Activated CD4-positive, CD25-positive, alpha-beta regulatory T cell treated with anti-CD3 and anti-CD28 coated beads, Interleukin-2, amount 50 U/mL, for 72 hours (primary cell): ENCODE measurements around the gene FAM193A.
"Not testable (repeated sequence)": the region's sequence is repeated elsewhere in the genome, so short reads cannot be mapped to it uniquely, and the experiment has no call there.

Experiments
- DNase-seq: peaks from one replicate; pipeline ENCODE4 v3.0.0; 2021

The FAM193A gene

DNA sequence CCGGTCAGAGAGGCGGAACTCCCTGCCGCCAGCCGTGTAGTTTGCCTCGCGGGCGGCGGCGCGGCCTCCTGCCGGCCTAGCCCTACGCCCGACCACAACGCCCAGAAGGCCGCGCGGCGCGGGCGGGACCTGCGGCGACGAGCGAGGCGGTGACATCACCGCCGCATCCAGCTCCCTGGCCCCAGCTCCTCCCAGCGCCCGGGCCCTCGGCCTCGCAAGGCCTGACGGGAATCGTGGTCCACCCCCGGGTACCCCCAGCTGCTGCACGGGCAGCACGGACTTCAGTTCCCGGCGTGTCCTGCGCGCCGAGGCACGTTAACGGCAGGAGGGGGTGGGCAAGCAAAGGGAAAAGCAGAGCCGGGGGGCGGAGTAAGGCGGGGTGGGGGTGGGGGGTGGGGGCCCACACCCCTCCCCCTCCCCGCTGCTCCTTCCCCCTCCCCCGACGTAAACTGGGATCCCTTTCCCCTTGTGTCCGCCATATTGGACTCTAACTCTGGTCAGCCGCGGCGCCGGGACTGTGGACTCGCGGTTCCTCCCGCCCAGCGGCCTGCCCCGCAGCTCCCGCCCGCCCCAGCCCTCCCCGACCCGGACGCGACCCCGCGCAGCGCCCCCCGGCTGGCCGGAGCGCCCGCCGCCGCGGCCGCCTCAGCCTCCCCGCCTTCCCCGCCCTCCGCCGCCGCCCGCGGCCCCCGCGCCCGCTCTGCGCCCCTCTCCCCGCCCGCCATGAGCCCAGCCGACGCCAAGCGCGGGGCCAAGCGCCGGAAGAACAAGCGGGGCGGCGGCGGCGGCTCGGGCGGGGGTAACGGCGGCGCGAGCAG lies at the start of gene FAM193A:
TSS of gene FAM193A (plus strand) at position 455 of the 818 bp plus-strand sequence. CDS start at position 724, 269 bp downstream.
- peak; percentile 97 for DNase-seq

DNA sequence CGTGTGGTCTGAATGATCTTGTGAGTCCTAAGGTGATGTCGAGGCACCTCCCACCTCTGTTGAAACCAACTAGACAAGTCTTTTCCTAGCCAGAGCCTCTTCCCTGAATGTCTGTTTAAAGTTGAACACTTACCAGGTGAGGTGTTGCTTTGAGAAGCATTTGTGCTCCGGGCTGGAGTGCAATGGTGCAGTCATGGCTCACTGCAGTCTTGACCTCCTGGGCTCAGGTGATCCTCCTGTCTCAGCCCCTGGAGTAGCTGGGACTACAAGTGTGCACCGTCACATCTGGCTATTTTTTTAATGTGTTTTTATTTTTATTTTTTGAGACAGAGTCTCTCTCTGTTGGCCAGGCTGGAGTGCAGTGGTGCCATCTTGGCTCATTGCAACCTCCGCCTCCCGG lies 49.5 kb upstream of the FAM193A start:
- DNase-seq, result no peak

- no peak for DNase-seq
Observed at GRCh38 chr4:2487632-2488031, 48.8 kb upstream of the FAM193A start.

- DNase-seq, result no peak
Observed at GRCh38 chr4:2489081-2489805, 47.2 kb upstream of the FAM193A start.

DNA sequence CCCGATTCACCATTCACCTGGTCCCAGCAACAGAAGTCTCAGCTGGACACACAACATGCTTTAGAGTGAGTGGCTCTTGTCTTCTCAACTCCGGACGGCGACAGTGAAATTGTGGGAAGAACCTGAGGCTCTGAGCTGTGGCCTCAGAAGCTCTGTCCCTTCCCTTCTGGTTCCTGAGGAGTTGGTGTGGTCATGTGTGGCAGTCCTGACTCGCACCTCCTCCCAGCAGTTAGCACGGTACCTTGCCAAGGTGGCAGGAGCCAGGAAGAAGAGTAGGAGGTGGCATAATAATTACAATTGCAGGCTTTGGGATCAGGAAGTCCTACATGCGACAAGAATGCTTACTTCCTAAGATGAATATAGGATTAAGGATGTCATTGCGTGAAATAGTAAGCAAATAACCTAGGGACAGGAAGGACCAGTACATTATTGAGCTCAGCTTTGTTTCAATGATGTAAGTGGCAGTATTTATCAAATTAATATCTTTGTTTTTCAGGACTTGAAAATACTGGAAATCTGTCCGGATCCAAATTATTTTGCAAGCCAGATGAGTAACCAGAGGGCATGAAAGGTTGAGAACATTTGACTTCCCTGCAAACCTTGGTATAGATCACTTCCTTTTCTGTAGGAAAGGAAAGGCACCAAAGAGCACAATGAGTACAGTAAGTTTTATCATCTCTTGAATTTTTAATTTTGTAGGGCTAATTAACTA lies 46.5 kb upstream of the FAM193A start:
- DNase-seq, result no peak

- no peak for DNase-seq
Observed at GRCh38 chr4:2492970-2493369, 43.5 kb upstream of the FAM193A start.

DNA sequence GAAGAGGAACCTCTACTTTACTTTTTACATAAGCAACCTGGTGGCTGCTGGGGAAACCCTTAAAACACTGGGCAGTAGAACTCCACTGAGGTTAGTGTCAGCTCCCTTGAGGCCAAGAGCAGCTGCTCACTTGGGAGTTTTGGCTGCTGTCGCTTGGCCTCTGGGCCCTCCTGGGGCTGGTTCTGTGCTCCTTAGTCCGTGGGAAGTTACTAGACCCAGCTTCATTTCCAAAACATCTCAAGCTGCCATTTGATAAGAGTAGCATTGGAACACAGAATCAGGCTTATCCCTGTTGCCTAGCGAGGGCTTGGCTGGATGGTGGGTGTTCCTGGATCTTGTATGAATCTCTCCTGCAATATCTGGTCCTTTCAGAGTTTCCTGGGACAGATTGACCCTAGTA lies 41.5 kb upstream of the FAM193A start:
- no peak for DNase-seq

- no peak for DNase-seq
Observed at GRCh38 chr4:2497324-2497723, 39.1 kb upstream of the FAM193A start.

- no peak for DNase-seq
Observed at GRCh38 chr4:2497931-2498330, 38.5 kb upstream of the FAM193A start.

GRCh38 chr4:2500547-2500946 lies 35.9 kb upstream of the FAM193A start:
- no peak for DNase-seq

- DNase-seq, result no peak
Observed at GRCh38 chr4:2501034-2501594, 35.3 kb upstream of the FAM193A start.

DNA sequence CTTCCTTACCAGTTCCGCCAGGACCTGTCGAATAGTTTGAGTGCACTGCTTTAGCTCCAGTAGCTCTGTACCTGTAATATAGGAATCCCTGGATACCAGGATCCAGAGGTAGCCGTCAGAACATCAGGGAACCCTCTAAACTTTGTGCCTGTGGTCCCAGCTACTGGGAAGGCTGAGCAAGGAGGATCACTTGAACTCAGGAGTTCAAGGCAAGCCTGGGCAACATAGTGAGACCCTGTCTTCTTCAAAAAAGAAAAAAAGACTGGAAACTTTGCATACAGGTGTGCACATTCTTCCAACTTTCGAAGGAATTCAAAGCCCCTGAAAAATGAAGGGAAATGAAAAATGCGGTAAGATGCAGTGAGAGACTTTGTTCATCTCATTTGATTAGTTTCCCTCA lies 32.6 kb upstream of the FAM193A start:
- no peak for DNase-seq

- no peak for DNase-seq
Observed at GRCh38 chr4:2507259-2507658, 29.2 kb upstream of the FAM193A start.

GRCh38 chr4:2507855-2508254 lies 28.6 kb upstream of the FAM193A start:
- no peak for DNase-seq

GRCh38 chr4:2510351-2511259 lies 25.8 kb upstream of the FAM193A start:
- no peak for DNase-seq

- no peak for DNase-seq
Observed at GRCh38 chr4:2511645-2512131, 24.8 kb upstream of the FAM193A start.

DNA sequence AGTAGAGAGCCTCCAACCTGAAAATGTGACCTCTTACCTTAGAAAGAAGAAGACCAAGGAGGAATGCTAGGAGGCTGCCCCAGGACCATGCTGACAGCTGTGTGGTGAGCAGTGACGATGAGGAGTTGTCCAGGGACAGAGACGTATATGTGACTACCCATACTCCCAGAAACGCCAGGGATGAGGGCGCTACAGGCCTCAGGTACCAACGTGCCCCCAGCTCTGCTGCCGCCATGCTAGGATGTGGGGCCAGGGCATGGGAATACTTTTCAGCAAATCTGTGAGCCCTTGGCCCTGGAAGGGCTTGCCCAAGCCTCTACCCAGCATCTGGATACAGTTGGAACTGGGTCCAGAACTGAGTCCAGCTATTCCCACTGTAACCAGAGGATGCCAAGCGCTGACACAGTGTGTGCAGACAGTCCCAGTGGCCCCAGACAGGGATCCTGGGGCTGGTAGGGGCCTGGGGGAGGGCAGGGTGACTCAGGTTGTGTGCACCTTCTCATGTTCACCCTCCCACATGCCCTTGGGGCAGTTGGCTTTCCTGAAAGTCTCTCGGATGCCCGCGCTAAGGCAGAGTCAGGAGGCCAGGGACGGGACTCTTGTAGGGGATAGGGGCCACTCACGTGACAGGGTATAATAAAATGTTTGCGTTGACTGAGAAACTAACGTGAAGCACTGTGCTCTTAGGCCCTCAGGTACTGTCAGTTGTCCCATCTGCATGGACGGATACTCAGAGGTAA lies 23.9 kb upstream of the FAM193A start:
- DNase-seq, result no peak

DNA sequence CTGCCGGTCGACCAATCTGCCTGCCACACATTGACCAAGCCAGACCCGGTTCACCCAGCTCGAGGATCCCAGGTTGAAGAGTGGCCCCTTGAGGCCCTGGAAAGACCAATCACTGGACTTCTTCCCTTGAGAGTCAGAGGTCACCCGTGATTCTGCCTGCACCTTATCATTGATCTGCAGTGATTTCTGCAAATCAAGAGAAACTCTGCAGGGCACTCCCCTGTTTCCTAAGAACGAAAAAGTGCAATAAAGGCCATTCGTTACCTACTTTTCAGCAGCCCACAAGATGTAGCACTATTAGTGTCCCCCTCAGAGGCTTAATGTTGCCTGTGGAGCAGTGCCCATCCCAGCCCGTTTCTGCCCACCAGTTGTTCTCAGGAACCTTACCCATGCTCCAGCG lies 22.3 kb upstream of the FAM193A start:
- not testable (repeated sequence) for DNase-seq

GRCh38 chr4:2514944-2515343 lies 21.5 kb upstream of the FAM193A start:
- DNase-seq, result not testable (repeated sequence)

GRCh38 chr4:2515830-2516550 lies 20.5 kb upstream of the FAM193A start:
- DNase-seq, result no peak

DNA sequence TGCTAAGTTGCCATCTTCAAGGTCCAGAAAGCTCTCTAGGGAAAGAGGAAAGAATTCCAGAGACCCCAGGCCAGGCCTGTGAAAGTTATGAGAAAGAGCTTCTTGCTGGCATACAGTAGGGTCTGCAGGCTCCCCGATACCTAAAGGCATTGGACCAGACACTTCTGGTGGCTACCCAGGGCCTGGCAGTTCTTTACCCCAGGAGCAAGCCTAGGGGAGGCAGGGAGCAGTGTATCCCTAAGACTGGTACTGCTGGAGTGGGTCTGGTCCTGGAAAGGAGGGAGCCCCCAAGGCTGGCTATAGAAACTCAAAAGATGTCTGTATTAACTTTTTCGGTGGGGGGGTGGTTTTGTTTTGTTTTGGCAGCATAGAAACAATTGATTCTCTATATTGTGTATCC lies 19.8 kb upstream of the FAM193A start:
- DNase-seq, result no peak
